ENCODE data around the gene CELSR1. TPM values are rescaled to one million over a fixed set of nuclear protein-coding genes. Genes with fewer than 3 reads are reported as not detected.

CELSR1 gene
- total RNA-seq, 1 experiment from 2014 or later, result 33.2 TPM

DNA sequence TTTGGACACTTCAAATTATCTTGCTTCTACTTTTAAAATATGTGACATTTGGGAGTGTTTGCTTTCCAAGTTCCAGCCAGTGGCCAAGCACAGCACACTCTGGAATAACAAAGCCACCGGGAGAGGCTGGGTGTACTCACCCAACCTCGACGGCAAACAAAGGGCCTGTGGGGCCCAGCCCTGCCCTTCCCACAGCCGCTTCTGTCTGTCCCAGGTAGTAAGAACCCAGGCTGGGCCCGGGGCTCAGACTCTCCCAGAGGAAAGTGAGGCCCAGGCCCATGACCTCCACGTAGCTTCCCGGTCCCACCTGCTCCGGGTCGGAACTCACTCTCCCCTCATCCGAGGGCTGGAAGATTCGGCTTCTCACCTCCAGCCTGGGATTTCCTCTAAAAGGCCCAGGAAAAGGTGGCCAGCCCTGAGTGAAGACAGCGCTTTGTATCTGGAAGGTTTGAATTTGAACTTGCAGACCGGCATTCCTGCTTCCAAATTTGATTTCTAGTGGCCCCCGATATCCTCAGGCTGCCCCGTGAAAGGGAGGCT is 93.5 kb downstream of the CELSR1 start:
- no peak overlapping the region for H3K4me3 Mint-ChIP-seq (ENCODE audit: unreplicated experiment)
- no TSS peak for BruUV-seq (replicated peaks)
- Histone ChIP-seq H3K4me3 (ENCODE audit: low read depth, low read length) (no peak overlapping the region), H3K4me1 (peaks cover 18% of the 10 kb centered on the region), H3K36me3 (ENCODE audit: control insufficient read depth, insufficient read depth, low read length) (no peaks in the 10 kb centered on the region), H3K27me3 (replicated peaks; ENCODE audit: control insufficient read depth, insufficient read depth, low read length) (no peaks in the 10 kb centered on the region), H3K9me3 (no peaks in the 10 kb centered on the region)
- peaks cover 23% of the 10 kb centered on the region for H3K4me1 Mint-ChIP-seq (ENCODE audit: low read depth, unreplicated experiment)
- DNase-seq, result peak in 1 of 2 experiments; percentile 45
- intact Hi-C loops (cut with micrococcal nuclease; ENCODE audit: unreplicated experiment), result no loop called here
- no peaks in the 10 kb centered on the region for H3K9me3 Mint-ChIP-seq (ENCODE audit: unreplicated experiment)
- POLR2A ChIA-PET, result no interaction called here
- peaks cover 6% of the 10 kb centered on the region for H3K36me3 Mint-ChIP-seq (ENCODE audit: insufficient read depth, unreplicated experiment)
- CTCF ChIA-PET, result interaction anchor here (0.6 to 1.4 kb wide), 2 partner anchors 32 to 77 kb away, joined by 7 to 8 read pairs; no protein-coding TSS in a partner anchor
- peak overlapping the region; percentile 45 for H3K27ac Mint-ChIP-seq (ENCODE audit: unreplicated experiment)
- no peaks in the 10 kb centered on the region for H3K27me3 Mint-ChIP-seq (ENCODE audit: insufficient read depth, unreplicated experiment)
- TF ChIP-seq CTCF (IDR thresholded peaks at IDR 0.05; ENCODE audit: insufficient read depth in 1 of 2, low read depth in 1 of 2, low read length in 1 of 2, severe bottlenecking in 1 of 2, unreplicated experiment in 1 of 2), result no peak

DNA sequence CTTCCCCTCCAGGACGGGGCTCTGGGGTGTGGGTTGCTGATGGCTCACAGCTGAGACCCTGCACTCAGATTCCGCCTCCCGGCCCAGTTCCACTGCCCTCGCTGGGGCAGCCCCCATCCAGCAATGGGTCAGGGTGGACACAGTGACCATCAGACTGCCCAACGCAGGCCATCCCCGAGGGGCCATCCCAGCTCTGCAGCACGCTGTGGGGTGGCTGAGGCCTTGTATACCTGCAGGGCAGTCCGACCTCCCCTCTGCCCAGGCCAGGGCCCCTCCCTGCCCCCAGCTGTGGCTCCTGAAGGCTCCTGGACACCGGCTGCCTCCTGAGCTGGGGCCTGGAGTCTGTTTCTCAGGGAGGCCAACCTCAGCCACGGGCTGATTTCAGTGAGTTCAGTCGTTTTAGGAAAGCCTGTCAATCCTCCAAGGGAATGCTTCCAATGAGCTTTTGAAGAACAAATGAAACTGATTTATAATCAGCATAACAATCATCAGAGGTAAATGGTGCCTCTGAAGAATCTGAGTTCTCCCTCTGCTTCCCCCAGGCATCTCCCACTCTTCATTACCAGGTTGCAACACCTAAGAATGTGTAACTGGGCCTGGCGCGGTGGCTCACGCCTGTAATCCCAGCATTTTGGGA is 95.1 kb downstream of the CELSR1 start:
- BruUV-seq (replicated peaks), result no TSS peak
- Mint-ChIP-seq H3K4me1 (ENCODE audit: low read depth, unreplicated experiment) (peaks cover 23% of the 10 kb centered on the region), H3K27ac (ENCODE audit: unreplicated experiment) (no peak overlapping the region), H3K9me3 (ENCODE audit: unreplicated experiment) (no peaks in the 10 kb centered on the region), H3K27me3 (ENCODE audit: insufficient read depth, unreplicated experiment) (no peaks in the 10 kb centered on the region), H3K36me3 (ENCODE audit: insufficient read depth, unreplicated experiment) (peaks cover 14% of the 10 kb centered on the region), H3K4me3 (ENCODE audit: unreplicated experiment) (no peak overlapping the region)
- intact Hi-C loops (cut with micrococcal nuclease; ENCODE audit: unreplicated experiment), result no loop called here
- ChIA-PET POLR2A (no interaction called here), CTCF (no interaction called here)
- H3K36me3 ChIP-seq (ENCODE audit: control insufficient read depth, insufficient read depth, low read length), result no peaks in the 10 kb centered on the region
- no peaks in the 10 kb centered on the region for H3K9me3 ChIP-seq
- H3K27me3 ChIP-seq (replicated peaks; ENCODE audit: control insufficient read depth, insufficient read depth, low read length), result no peaks in the 10 kb centered on the region
- peaks cover 18% of the 10 kb centered on the region for H3K4me1 ChIP-seq
- H3K4me3 ChIP-seq (ENCODE audit: low read depth, low read length), result no peak overlapping the region
- no peak for TF ChIP-seq CTCF (IDR thresholded peaks at IDR 0.05; ENCODE audit: insufficient read depth in 1 of 2, low read depth in 1 of 2, low read length in 1 of 2, severe bottlenecking in 1 of 2, unreplicated experiment in 1 of 2)
- DNase-seq, result no peak

- Histone ChIP-seq H3K4me1 (peaks cover 16% of the 10 kb centered on the region), H3K9me3 (no peaks in the 10 kb centered on the region), H3K27me3 (replicated peaks; ENCODE audit: control insufficient read depth, insufficient read depth, low read length) (no peaks in the 10 kb centered on the region), H3K4me3 (ENCODE audit: low read depth, low read length) (no peak overlapping the region), H3K36me3 (ENCODE audit: control insufficient read depth, insufficient read depth, low read length) (no peaks in the 10 kb centered on the region)
- POLR2A ChIA-PET, result no interaction called here
- DNase-seq, result no peak
- H3K4me1 Mint-ChIP-seq (ENCODE audit: low read depth, unreplicated experiment), result peaks cover 16% of the 10 kb centered on the region
- intact Hi-C loops (cut with micrococcal nuclease; ENCODE audit: unreplicated experiment), result no loop called here
- H3K4me3 Mint-ChIP-seq (ENCODE audit: unreplicated experiment), result no peak overlapping the region
- H3K9me3 Mint-ChIP-seq (ENCODE audit: unreplicated experiment), result no peaks in the 10 kb centered on the region
- no peaks in the 10 kb centered on the region for H3K27me3 Mint-ChIP-seq (ENCODE audit: insufficient read depth, unreplicated experiment)
- no TSS peak for BruUV-seq (replicated peaks)
- TF ChIP-seq CTCF (IDR thresholded peaks at IDR 0.05; ENCODE audit: insufficient read depth in 1 of 2, low read depth in 1 of 2, low read length in 1 of 2, severe bottlenecking in 1 of 2, unreplicated experiment in 1 of 2), result no peak
- CTCF ChIA-PET, result no interaction called here
- no peak overlapping the region for H3K27ac Mint-ChIP-seq (ENCODE audit: unreplicated experiment)
- peaks cover 8% of the 10 kb centered on the region for H3K36me3 Mint-ChIP-seq (ENCODE audit: insufficient read depth, unreplicated experiment)
Measured at GRCh38 chr22:46439576-46440465, 97.6 kb downstream of the CELSR1 start.
